Hematopoietic multipotent progenitor cell treated with erythropoietin and hydrocortisone succinate and interleukin-3 and kit ligand, for 15 days (in vitro differentiated cells): ENCODE results near the gene CCDC59.
A peak's percentile ranks its signal among the peaks of the same experiment; 100 is the strongest.
"Not testable (repeated sequence)": the region's sequence is repeated elsewhere in the genome, so short reads cannot be mapped to it uniquely, and the experiment has no call there.

Experiments used
- DNase-seq: peaks from one replicate; pipeline ENCODE4 v3.0.0-alpha.2; 2015; ENCODE audit warnings: low spot score

The CCDC59 gene

GRCh38 chr12:82358200-82359114, at the start of gene CCDC59, which contains the start of gene METTL25:
TSS of gene CCDC59 (minus strand) at chr12:82358387. CDS start at chr12:82358376, 11 bp downstream.
TSS of gene METTL25 (plus strand) at chr12:82358529. CDS start at chr12:82358566, 37 bp downstream.
- peak; percentile 98 for DNase-seq

- no peak for DNase-seq
These were observed 49.3 kb upstream of the CCDC59 start for GRCh38 chr12:82407481-82407880.

- no peak for DNase-seq
These were observed 48.5 kb upstream of the CCDC59 start for GRCh38 chr12:82406651-82407050.

- DNase-seq: no peak
These were observed 42.6 kb upstream of the CCDC59 start for GRCh38 chr12:82400819-82401218.

- no peak for DNase-seq
These were observed 40.7 kb upstream of the CCDC59 start for GRCh38 chr12:82398879-82399278.

GRCh38 chr12:82383930-82384552, 25.9 kb upstream of the CCDC59 start:
- no peak for DNase-seq

- DNase-seq: no peak
These were observed 20.8 kb upstream of the CCDC59 start for GRCh38 chr12:82378997-82379396.

GRCh38 chr12:82375201-82375600, 17.0 kb upstream of the CCDC59 start:
- no peak for DNase-seq

GRCh38 chr12:82366197-82366596, 8.0 kb upstream of the CCDC59 start:
- no peak for DNase-seq

- DNase-seq: no peak
These were observed 5.8 kb upstream of the CCDC59 start for GRCh38 chr12:82363990-82364389.

- DNase-seq: no peak
These were observed 3.3 kb upstream of the CCDC59 start for GRCh38 chr12:82361461-82361915.

GRCh38 chr12:82360834-82361233, 2.6 kb upstream of the CCDC59 start:
- not testable (repeated sequence) for DNase-seq

- DNase-seq: no peak
These were observed 910 bp upstream of the CCDC59 start for GRCh38 chr12:82359115-82359478.

- no peak for DNase-seq
These were observed 365 bp downstream of the CCDC59 start for GRCh38 chr12:82357845-82358199.

- DNase-seq: peak; percentile 9
These were observed 847 bp downstream of the CCDC59 start for GRCh38 chr12:82357340-82357739.

- no peak for DNase-seq
These were observed 6.8 kb downstream of the CCDC59 start for GRCh38 chr12:82351390-82351789.

GRCh38 chr12:82350161-82350560, 8.0 kb downstream of the CCDC59 start:
- no peak for DNase-seq

- no peak for DNase-seq
These were observed 28.7 kb downstream of the CCDC59 start for GRCh38 chr12:82329508-82329907.

GRCh38 chr12:82327861-82328260, 30.3 kb downstream of the CCDC59 start:
- no peak for DNase-seq

GRCh38 chr12:82326905-82327503, 31.2 kb downstream of the CCDC59 start:
- DNase-seq: no peak

- no peak for DNase-seq
These were observed 32.4 kb downstream of the CCDC59 start for GRCh38 chr12:82325540-82326336.

GRCh38 chr12:82319276-82319675, 38.9 kb downstream of the CCDC59 start:
- DNase-seq: no peak
